PC-3 (cell line): ENCODE data around the gene KRTAP6-2.

Experiments used
- CTCF ChIP-seq: fragments of 300-600 bp; sonication (generic); conservative IDR thresholded peaks from 2 replicates; pipeline ENCODE4 v1.5.1; 2017; ENCODE audit warnings: antibody characterized with exemption, low read depth, mild to moderate bottlenecking, low read length
- EZH2 ChIP-seq: fragments of 300-600 bp; sonication (generic); IDR thresholded peaks from one replicate; pipeline ENCODE4 v1.6.1; 2017; ENCODE audit warnings: antibody characterized with exemption, mild to moderate bottlenecking, low read length; ENCODE audit not compliant: unreplicated experiment

GRCh38 chr21:30552782-30553181 is 45.9 kb downstream of the KRTAP6-2 start:
- TF ChIP-seq CTCF (no peak), EZH2 (no peak)
